Nephron progenitor cell (in vitro differentiated cells): Measurements from ENCODE around the gene ANGEL2.
A peak's percentile ranks its signal among the peaks of the same experiment; 100 is the strongest.
"Not testable (repeated sequence)": the region's sequence is repeated elsewhere in the genome, so short reads cannot be mapped to it uniquely, and the experiment has no call there.

Experiments
- DNase-seq: peaks from one replicate; pipeline ENCODE4 v3.0.0; 2021
- H3K27ac Mint-ChIP-seq: 2 replicates; pipeline ENCODE4 v1.8.0; 2021; ENCODE audit warnings: mild to moderate bottlenecking, moderate library complexity, mixed read lengths
- H3K27me3 Mint-ChIP-seq: 2 replicates; pipeline ENCODE4 v1.8.0; 2021; ENCODE audit warnings: mild to moderate bottlenecking, low read depth, mixed read lengths; ENCODE audit not compliant: poor library complexity
- H3K36me3 Mint-ChIP-seq: 2 replicates; pipeline ENCODE4 v1.8.0; 2021; ENCODE audit warnings: low read depth, mixed read lengths
- H3K4me1 Mint-ChIP-seq: 2 replicates; pipeline ENCODE4 v1.8.0; 2021; ENCODE audit warnings: mixed read lengths
- H3K4me3 Mint-ChIP-seq: 2 replicates; pipeline ENCODE4 v1.8.0; 2021; ENCODE audit warnings: mild to moderate bottlenecking, moderate library complexity, mixed read lengths
- H3K9me3 Mint-ChIP-seq: 2 replicates; pipeline ENCODE4 v1.8.0; 2021; ENCODE audit warnings: mild to moderate bottlenecking, moderate library complexity, mixed read lengths
- CTCF ChIP-seq: fragments of 200-600 bp; sonication (generic); IDR thresholded peaks from 2 replicates; pipeline ENCODE4 v1.5.0; 2021; ENCODE audit warnings: antibody characterized with exemption

The ANGEL2 gene

GRCh38 chr1:213032651-213033050, 17.0 kb upstream of the ANGEL2 start:
- DNase-seq: no peak
- H3K9me3 Mint-ChIP-seq: peaks cover 13% of the 10 kb centered on the region
- H3K4me3 Mint-ChIP-seq: no peak overlapping the region
- no peak overlapping the region for H3K27ac Mint-ChIP-seq
- peaks cover 4% of the 10 kb centered on the region for H3K4me1 Mint-ChIP-seq
- H3K36me3 Mint-ChIP-seq: no peaks in the 10 kb centered on the region
- H3K27me3 Mint-ChIP-seq: peaks cover 17% of the 10 kb centered on the region
- no peak for TF ChIP-seq CTCF

- Mint-ChIP-seq H3K9me3 (peaks cover 35% of the 10 kb centered on the region), H3K27me3 (peaks cover 10% of the 10 kb centered on the region)
- H3K4me3 Mint-ChIP-seq, H3K27ac Mint-ChIP-seq, H3K36me3 Mint-ChIP-seq, H3K4me1 Mint-ChIP-seq, DNase-seq: not testable (repeated sequence)
Measured at GRCh38 chr1:213027024-213027423, 11.4 kb upstream of the ANGEL2 start.

- no peak for TF ChIP-seq CTCF
- DNase-seq: no peak
- Mint-ChIP-seq H3K27ac (no peak overlapping the region), H3K4me1 (no peaks in the 10 kb centered on the region), H3K27me3 (peaks cover 4% of the 10 kb centered on the region), H3K4me3 (no peak overlapping the region), H3K9me3 (peaks cover 7% of the 10 kb centered on the region), H3K36me3 (no peaks in the 10 kb centered on the region)
Measured at GRCh38 chr1:213020016-213020415, 4.3 kb upstream of the ANGEL2 start.

GRCh38 chr1:213019450-213019849, 3.8 kb upstream of the ANGEL2 start:
- Mint-ChIP-seq H3K4me3 (no peak overlapping the region), H3K27me3 (peaks cover 4% of the 10 kb centered on the region), H3K36me3 (no peaks in the 10 kb centered on the region)

GRCh38 chr1:213017447-213018273, 2.0 kb upstream of the ANGEL2 start:
- Mint-ChIP-seq H3K27me3 (peaks cover 4% of the 10 kb centered on the region), H3K4me1 (peaks cover 19% of the 10 kb centered on the region), H3K4me3 (no peak overlapping the region), H3K27ac (no peak overlapping the region), H3K9me3 (no peaks in the 10 kb centered on the region), H3K36me3 (peaks cover 7% of the 10 kb centered on the region)
- no peak for DNase-seq
- no peak for TF ChIP-seq CTCF

More at GRCh38 chr1:213019450-213019849, 3.8 kb upstream of the ANGEL2 start:
- Mint-ChIP-seq H3K9me3 (peaks cover 4% of the 10 kb centered on the region), H3K4me1 (peaks cover 4% of the 10 kb centered on the region), H3K27ac (no peak overlapping the region)
- DNase-seq: no peak
- TF ChIP-seq CTCF: no peak

- Mint-ChIP-seq H3K9me3 (no peaks in the 10 kb centered on the region), H3K4me1 (peaks cover 19% of the 10 kb centered on the region), H3K27ac (peak overlapping the region; percentile 100), H3K36me3 (peaks cover 32% of the 10 kb centered on the region), H3K4me3 (peak overlapping the region; percentile 96), H3K27me3 (peaks cover 7% of the 10 kb centered on the region)
- no peak for DNase-seq
- no peak for TF ChIP-seq CTCF
Measured at GRCh38 chr1:213014642-213015041, 1.0 kb downstream of the ANGEL2 start.
